HG03442 (cell line): ENCODE results near the gene OR13G1.
"Not testable (repeated sequence)": the region's sequence is repeated elsewhere in the genome, so short reads cannot be mapped to it uniquely, and the experiment has no call there.

Experiments used
- ATAC-seq: cut with Tn5 transposase; IDR thresholded peaks from one replicate; pipeline ENCODE4 v1.9.1; 2021; ENCODE audit warnings: mild to moderate bottlenecking, moderate library complexity; ENCODE audit not compliant: unreplicated experiment

The OR13G1 gene, protein sequence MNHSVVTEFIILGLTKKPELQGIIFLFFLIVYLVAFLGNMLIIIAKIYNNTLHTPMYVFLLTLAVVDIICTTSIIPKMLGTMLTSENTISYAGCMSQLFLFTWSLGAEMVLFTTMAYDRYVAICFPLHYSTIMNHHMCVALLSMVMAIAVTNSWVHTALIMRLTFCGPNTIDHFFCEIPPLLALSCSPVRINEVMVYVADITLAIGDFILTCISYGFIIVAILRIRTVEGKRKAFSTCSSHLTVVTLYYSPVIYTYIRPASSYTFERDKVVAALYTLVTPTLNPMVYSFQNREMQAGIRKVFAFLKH

DNA sequence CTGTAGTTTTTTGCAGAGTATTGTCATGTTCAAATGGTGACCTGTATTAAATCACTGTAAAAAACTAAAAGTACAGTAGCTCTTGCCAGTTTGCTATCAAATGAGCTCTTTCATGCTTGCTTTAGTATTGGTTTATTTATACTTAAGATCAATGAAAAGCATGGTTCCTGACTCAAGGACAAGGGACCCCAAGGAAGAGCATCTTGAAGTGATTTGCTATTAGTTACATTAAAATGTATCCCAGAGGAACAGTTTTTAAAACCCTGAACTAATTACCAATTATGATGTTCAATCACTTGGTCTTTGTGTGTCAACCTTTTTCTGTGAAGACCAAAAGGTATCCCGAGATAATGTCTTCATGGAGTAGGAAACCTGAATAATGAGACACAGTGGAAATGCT, at the start of gene OR13G1:
OR13G1 (minus strand) TSS at position 101 of the 400 bp plus-strand sequence. CDS start 6,698 bp downstream, outside the sequence.
- no peak for ATAC-seq

DNA sequence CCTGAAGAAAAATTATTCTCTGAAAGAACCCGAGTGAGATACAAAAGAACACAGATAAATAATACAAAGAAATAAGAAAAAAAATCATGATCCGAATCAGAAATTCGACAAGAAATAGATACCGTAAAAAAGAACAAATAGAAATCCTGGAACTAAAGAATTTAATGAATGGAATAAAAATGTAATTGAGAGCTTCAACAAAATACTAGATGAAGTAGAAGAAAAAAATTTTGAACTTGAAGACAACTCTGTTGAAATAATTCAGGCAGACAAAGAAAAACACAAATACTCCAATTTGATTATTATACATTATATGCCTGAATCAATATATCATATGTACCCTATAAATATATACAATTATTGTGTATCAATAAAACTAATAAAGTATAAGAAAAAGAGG, 41.7 kb upstream of the OR13G1 start:
- no peak for ATAC-seq

DNA sequence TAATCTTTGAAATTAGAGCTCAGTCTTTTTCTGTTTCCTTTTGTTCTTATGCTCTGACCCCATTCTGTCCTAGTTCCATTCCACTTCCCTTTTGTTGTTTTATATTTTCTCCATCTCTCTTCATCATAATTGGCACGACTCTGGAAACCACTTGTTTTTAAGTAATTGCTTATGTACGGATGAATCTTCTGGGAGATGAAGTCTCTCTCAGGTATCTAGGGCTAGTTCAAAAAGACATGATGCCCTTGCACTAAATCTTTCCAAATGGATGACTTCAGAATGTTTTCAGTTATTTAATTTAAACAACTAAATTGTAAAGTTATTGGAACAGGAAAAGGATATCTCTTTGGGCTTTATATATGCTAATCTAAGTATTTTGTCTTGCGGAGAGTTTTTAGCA, 37.0 kb upstream of the OR13G1 start, which contains the start of gene OR6F1:
OR6F1 (minus strand) TSS at position 101 of the 400 bp plus-strand sequence. CDS start 3,891 bp downstream, outside the sequence.
- no peak for ATAC-seq

DNA sequence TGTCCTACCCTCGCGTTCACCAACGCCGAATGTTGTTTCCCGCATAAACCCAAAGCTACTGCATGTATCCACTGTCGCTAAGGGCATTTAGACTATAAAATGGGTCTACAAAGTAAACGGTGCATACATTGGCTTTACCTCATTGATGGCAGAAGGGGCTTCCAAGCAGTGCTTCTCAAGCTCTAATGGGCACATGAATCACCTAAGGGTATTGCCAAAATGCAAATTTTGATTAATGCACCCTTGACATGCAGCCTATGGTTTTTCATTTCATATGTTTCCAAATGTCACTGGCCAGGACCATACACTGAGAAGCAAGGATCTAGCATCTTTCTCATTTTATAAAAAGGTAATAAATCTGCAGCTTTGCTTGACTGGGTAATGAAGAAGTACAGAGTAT, 34.2 kb upstream of the OR13G1 start:
- no peak for ATAC-seq

DNA sequence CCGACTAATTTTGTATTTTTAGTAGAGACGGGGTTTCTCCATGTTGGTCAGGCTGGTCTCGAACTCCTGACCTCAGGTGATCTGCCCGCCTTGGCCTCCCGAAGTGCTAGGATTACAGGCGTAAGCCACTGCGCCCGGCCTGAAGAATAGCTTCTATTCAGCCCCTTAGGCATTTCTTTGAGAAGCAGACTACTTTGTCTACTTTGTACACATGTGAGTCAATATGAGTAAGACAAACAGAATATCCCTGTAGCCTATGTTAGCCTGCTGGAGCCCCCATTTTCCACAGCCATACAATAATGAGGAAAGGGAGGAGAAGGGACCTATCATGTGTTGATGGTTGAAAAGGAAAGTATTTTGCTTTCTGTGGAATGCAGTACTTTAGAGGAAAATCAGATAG, 31.1 kb upstream of the OR13G1 start:
- ATAC-seq: not testable (repeated sequence)

DNA sequence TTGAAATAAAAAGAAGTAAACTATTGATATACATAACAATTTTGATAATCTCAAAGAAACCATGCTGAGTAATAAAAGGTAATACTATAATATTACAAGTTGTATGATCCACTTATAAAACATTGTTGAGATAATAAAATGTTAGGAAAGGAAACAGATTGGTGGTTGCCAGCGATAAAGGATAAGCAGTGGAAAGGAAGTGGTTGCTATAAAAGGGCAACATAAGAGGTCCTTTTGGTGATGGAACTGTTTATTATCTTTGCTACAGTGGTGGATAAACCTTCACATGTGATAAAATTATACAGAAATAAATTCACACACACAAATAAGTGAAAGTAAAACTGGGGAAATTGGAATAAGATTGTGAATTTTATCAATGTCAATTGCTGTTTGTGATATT, 21.8 kb upstream of the OR13G1 start:
- ATAC-seq: no peak

DNA sequence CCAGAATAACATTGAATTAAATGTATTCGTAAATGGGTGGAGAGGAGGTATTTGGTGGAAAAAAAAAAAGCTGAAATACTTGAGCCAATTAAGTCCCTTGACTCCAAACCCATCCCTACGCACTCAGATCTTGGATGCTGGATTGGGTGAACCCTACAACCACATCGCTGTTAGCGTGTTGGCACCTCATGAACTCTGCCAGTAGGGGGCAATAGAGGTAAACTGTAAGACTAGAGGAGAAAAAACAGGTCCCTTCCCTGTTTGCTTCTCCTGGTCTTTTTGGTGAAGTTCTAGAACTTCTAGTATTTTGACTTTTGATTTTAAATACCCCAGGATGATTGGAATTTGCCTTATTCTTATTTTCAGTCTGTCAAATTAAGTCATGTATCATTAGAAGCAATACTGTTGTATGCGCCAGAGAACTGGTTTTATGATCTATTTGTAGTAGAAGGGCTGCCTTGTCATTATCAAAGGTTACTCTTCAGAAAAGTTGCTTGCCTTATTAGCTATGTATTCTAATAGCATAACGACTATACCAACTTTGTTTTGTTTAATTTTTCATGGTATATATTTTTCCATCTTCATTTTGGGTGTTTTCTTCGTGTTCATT, 1.9 kb upstream of the OR13G1 start:
- ATAC-seq: peak; percentile 97

DNA sequence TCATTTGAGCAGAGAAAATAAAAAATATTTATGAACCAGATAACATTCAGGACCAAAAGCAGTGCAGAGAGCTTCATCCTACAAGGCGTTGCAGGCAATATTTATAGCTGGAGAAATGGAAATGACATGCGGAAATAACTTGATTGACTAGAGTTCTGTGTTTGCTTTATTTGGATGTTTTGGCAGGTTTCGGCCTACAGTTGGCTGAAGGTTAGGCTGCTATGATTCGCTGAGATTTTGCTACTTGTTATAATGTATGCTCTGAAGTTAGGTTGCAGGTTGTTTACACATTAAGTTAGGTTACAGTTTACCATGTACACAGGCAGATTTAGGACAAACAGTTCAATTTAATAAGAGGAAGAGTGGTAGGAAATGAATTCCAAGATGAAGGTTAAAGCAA, 632 bp upstream of the OR13G1 start:
- ATAC-seq: no peak

DNA sequence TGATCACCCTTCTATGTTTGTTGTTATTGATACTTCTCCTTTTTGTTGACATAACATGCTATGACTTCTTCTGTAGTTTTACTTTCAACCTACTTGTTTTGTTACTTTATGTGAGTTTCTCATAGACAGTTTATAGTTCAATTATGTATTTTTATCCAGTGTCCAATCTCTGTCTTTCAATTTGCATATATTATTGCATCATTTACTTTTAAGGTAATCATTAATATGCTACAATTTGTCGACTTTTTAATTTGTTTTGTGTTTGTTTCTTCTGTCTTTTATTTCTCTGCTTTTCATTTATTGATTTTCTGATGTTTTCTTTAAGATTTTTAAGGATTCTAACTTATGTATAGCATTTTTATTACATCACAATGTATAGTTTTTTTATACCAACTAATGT, 10.3 kb downstream of the OR13G1 start:
- no peak for ATAC-seq

DNA sequence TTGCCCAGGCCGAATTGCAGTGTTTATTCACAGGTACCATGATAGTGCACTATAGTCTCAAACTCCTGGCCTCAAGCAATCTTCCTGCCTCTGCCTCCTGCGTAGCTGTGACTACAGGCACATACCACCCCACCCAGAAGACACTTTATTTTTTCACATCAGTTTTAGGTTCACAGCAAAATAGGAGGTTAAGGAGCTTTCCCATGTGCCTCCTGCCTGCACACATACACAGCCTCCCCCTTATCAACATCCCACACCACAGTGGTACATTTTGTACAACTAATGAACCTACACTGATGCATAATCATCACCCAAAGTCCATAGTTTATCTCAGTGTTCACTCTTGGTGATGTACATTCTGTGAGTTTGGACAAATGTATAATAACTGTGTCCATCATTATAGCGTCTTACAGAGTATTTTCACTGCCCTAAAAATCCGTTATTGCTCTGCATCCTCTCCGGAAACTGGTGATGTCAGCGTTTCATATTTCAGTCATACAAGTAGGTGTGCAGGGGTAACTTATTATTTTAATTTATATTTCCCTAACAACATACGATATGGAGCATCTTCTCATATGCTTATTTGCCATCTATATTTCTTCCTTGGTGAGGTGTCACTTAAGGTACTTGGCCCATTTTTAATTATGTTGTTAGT, 23.2 kb downstream of the OR13G1 start:
- ATAC-seq: no peak

DNA sequence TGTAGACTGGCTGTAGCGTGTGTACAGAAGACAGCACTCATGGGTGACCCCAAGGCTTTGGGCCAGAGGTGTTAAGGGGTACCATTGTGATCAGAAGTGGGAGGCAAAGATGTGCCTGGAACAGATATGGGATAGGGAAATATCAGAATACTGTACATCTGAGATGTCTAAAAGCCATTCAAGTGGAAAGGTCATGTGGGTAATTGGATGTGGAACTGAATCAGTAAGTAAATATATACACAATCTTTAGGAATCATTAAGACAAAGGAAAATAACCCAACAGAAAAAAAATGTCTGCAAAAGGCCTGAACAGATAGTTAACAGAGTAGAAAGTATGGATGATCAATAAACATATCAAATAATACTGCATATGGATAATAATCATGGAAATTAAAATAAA, 26.5 kb downstream of the OR13G1 start:
- ATAC-seq: no peak

DNA sequence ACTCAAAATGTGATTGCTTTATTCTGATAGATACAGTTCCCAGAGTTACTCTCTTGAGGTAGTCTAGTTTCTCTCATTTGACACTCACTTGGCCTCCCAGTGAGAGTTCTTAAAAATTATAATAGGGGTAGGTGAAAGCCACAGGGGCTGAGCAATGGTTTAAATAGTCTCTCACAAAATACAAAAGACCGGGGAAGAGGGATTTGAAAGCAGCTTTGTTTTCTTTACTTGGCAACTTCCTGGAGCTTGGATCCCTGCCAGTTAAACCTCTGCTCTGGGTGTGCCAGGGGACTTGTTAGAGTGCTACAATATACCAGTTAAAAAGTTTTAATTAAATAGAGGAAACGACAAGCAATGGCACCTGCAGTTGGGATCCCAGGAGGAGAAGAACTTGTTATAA, 31.7 kb downstream of the OR13G1 start:
- no peak for ATAC-seq

DNA sequence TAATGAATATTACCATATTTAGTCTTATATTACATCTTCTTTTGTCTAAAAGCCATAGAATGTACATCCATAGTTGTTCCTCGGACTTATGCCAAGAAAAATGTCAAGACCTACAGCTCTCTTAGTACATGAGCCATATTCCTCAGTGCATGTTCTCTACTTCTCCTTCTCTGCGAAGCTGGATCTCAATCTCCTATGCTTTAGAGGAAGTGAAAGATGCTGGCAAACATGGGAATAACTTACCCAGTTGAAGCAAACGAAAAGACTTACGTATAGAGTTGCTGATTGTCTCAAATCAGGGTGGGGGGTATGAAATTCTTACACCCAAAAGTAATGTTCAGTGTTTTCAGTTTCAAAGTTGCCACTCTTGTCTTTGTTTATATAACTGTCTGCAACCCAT, 32.7 kb downstream of the OR13G1 start:
- ATAC-seq: no peak

DNA sequence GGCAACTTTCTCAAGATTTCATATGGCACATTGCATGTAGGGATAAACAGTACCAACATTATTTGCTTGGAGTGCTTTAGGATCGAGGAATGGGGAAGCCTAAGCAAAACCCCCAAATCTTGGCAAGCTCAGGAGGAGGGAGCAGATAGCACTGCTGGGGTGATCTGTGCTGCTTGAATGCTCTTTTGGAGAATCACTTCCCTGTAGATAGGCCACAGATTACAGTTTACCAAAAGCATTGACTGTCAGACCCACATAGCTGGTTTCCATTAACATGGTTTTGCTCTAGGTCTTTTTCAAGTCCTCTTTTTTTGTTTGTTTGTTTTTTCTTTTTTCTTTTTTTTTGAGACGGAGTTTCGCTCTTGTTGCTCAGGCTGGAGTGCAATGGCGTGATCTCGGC, 36.8 kb downstream of the OR13G1 start:
- no peak for ATAC-seq

DNA sequence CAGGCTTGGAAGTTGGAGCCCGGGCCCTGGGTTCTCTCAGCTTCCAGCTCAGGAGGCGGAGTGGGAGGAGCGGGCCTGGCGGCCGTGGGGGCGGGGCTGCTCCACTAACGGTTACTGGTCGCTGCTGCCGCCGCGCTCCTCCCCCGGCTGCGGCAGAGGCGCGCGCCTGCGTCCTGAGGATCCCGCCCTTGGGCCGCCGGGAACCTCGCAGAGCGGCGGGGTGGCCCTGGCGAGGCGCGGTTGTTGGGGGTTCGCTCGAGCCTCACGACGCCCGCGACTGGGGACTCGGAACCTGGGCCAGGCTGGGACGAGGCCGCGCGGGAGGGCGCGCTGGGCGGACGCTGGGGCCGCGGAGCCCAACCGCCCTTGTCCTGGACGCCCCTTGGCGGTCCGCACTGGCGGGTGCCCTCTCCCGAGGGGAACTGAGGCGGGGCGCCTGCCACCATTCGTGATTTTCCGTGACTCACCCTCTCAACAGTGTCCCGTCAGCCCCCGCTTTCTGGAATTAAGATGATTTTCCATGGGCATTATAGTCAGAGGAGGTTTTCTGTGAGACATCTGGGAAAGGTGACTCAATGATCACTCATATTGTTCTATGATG, 40.1 kb downstream of the OR13G1 start:
- ATAC-seq: peak; percentile 63

DNA sequence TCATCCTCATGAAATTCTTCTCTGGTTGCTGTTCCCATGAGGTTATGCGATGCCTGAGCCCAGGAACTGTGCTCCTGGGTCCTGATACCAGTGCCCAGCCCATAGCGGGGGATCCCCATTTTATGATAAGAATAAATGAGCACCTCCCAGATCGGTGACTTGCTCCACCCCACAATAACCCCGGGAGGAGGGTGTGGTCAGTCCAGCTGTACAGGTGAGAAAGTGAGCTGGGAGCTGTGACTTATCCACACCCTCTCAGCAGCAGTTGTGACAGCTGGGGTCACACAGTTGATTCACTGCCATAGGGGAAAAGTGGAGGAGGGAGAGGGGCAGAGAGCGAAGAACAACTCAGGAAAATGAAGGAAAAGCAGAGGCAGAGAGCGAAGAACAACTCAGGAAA, 40.8 kb downstream of the OR13G1 start:
- no peak for ATAC-seq

DNA sequence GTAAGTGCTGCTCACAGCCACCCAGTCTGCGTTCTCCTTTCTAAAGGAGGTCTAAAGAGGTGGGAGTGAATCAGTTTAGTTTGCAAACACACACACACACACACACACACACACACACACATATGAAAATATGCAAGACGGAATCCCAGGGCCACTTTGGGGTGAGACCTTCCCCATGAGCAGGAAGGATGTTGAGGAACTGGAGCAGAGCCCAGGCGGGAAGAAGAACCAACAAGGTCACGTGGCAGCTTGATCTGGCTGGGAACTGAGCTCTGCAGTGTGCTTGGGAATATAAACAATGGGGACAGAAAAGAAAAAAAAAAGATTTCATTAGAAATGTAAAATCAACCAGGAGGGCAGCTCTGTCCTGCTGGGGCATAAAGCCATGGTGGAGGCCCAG, 41.5 kb downstream of the OR13G1 start:
- ATAC-seq: no peak

DNA sequence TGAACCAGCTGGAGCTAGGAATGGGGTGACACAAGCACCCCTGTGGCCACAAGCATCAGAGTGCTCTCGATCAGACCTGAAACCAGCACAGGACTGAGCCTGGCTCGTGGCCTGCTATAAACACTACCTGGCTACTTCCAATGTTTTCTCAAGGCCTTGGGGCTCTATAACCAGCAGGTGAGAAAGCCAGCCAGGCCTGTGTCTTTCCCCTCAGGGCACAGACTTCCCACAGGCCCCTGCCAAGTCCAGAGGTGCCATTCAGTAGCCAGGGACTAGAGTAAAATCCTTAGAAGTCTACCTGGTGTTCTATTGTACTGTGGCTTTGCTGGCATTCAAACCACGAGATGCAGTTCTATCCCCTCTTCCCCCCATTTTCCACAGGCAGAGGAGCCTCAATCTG, 51.6 kb downstream of the OR13G1 start:
- ATAC-seq: no peak
